ENCODE measurements around the gene ENPP1.
A peak's percentile ranks its signal among the peaks of the same experiment; 100 is the strongest.
"Not testable (repeated sequence)": the region's sequence is repeated elsewhere in the genome, so short reads cannot be mapped to it uniquely, and the experiment has no call there.

Gene ENPP1

DNA sequence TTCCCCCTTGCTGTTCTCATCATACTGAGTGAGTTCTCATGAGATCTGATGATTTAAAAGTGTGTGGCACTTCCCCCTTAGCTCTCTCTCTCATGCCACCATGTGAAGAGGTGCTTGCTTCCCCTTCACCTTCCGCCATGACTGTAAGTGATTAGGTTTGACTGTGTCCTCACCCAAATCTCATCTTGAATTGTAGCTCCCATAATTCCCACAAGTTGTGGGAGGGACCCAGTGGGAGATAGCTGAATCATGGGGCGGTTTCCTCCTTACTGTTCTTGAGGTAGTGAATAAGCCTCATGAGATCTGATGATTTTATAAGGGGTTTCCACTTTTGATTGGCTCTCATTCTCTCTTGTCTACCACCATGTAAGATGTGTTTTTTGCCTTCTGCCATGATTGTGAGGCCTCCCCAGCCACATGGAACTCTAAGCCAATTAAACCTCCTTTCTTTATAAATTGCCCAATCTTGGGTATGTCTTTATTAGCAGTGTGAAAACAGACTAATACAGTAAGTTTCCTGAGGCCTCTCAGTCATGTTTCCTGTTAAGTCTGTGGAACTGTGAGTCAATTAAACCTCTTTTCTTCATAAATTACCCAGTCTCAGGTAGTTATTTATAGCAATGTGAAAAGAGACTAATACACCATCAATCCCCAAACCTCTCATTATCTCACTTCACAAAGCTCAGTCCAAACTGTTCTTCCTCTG lies 108.4 kb downstream of the ENPP1 start:
- DNase-seq (ENCODE audit: low read depth) = not testable (repeated sequence)

DNA sequence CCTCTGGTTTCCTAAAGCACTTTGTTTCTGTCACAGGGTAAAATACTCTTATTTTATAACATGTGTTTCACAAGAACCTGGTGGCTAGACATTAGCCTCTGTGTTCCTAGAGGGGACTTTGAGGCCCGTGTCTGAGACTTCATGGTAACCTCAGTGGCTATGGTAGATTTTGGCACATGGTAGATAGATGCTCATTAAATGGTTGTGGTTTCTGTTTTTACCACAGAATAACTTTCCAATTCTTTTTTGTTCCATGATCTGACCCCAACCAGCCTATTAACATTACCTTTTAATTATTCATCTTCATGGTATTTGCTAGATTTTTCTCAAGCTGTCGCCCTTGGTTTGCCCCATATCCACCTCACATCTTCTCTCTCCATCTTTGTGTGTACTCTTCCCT lies 109.0 kb downstream of the ENPP1 start:
- no peak for DNase-seq (ENCODE audit: low read depth)

DNA sequence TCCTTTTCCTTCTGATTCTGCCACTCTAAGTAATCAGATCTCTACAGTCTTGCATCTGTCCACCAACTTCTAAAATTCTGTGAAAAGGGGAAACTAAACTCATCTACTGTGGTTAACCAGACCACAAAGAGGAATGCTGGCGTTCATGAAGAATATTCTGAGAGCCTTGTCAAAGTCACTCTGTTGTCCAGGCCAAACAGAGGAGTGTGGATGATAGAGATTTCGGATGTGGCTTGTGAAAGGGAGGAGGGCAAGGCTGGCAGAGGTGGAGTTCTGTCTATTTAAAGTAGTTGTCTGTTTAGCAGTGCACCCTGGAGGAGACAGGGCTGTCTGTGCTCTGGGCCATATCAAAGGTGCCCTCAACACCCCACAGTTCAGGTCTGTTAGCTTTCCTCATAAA lies 109.5 kb downstream of the ENPP1 start:
- no peak for DNase-seq (ENCODE audit: low read depth)

DNA sequence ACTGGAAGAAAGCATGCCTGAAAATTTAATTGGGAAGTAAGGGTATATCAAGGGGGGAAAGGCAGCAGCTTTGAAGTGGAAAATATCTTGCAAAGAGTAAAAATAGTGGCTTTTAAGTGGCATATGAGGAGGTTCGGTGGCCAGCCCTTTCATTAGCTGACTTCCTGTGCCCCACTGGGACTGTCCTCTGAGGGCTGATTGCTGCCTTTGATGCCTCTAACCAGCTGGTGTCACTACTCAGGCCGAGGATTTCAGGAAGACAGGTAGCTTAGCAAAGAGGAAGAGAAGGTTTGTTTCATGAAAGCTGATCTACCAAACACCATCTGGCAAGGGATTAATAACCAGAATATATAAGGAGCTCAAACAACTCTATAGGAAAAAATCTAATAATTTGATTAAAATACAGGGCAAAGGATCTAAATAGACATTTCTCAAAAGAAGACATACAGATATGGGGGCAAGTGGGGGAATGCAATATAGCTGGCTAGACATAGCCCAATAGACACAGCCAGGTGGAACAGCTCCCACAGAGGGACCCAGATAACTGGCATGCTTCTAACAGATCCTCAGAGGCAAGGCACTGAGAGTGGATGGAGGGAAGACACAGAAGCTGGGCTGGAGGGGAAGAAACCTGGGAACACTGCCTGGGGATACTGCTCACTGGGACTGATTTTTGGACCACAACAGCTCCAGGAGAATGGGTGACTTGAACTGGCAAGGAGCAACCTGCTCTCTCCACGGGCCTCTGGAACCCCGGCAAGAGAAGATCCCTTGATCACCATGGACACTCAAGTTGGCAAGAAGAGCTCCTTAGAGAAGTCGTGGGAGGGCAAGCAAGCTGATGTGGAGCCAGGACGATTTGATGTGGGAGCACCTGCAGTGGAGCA lies 110.2 kb downstream of the ENPP1 start:
- no peak for DNase-seq (ENCODE audit: low read depth)

DNA sequence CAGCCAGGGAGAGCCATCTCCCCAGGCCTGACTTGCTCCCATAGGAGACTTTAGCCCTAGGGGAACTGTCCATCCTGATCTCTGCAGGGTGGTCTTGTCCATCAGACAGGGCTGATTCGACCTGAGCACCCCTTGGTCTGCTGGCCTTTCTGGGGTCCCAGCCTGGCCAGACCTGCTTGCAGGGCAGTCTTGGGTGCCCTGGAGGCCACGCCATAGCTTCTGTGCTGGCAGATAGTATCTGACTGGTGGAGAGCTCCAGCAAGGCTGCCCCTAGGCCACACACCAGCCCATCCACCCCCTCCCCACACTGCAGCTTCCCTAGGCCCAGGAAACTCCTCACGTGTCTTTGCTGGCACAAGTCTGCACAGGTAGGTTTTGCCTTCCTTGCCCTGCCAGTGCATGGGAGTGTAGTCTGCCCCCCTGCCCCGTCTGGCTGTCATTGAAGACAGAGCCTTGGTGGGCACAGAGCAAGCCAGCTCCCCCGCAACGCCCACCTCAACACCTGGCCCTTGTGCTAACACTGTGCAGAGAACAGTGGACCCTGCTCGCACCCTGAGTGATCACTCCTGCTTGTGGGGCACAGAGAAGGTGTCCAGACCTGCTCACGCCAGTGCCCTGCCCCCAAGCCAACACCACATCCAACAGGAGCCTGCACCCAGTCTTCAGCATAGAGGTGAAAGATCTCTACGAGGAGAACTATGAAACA lies 111.0 kb downstream of the ENPP1 start:
- DNase-seq (ENCODE audit: low read depth) = no peak

DNA sequence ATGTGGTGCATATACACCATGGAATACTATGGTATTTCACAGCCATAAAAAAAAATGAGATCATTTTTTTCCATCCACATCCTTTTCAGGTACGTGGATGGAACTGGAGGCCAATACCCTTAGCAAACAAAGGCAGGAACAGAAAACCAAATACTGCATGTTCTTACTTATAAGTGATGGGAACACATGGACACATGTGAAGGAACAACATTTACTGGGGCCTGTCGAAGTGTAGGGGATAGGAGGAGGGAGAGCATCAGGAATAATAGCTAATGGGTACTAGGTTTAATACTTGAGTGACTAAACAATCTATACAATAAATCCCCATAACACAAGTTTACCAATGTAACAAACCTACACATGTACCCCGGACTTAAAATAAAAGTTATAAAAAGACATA lies 112.8 kb downstream of the ENPP1 start:
- no peak for DNase-seq (ENCODE audit: low read depth)

DNA sequence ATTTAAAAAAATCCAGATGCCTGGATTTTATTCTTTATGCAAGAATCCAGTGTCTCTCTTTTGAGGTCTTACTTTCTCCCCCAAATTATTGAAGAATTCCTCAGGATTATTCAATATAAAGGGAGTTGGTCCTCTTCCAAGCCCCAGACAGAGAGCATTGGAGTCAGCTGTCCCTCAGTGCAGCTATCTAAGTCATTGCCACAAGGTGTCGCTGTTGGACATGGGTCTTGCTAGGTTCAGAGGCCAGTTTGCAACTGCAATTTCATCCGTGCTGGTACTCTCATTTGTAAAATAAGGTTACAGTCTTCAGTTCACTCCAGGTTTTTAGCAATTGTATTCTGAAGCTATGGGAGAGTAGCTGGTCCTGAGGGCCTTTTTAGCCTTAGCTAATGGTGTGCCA lies 115.5 kb downstream of the ENPP1 start:
- DNase-seq (ENCODE audit: low read depth) = peak; percentile 41

DNA sequence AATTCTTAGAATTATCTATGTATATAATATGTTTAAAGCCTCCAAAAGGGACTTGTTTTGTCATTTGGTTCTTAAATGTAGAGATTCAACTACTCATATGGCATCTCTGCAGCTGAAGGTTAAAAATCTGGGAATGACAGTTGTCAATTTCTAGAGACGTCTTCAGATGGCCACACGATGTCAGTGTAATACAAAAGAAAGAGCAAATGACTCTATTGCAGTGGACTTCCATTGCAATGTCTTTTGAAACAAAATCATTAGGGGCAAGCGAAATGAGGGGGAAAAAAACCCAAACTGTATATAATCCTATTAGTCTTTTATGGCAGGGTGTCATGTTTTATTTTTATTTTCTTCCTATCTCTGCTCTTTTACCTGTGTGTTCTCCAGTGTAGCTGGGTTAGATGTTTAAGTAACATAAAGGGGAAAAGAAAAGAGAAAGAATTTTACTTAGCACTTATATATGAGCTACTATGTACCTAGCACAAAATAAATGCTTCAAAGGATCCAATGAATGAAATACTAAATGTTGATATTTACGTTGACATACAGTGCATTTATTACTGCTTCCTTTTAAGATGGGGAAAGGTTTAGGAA lies 117.2 kb downstream of the ENPP1 start:
- no peak for DNase-seq (ENCODE audit: low read depth)

DNA sequence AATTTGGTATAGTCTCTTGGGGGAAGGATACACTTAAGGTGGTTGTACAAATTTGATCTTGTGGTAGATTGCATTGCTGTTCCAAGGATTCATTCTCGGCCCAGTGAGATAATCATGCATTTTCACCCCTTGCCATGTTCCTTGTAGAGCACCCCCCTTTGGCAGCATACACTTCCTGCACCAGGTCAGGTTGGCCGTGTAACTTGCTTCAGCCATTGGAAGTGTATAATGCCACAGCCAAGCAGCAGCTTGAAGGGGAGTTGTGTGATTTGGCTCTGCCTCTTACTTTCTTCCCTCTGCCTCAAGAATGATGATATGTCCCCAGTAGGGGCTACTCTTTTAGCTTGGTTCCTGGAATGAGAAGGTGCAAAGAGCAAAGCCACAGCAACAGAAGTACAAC lies 121.4 kb downstream of the ENPP1 start:
- DNase-seq (ENCODE audit: low read depth) = no peak

DNA sequence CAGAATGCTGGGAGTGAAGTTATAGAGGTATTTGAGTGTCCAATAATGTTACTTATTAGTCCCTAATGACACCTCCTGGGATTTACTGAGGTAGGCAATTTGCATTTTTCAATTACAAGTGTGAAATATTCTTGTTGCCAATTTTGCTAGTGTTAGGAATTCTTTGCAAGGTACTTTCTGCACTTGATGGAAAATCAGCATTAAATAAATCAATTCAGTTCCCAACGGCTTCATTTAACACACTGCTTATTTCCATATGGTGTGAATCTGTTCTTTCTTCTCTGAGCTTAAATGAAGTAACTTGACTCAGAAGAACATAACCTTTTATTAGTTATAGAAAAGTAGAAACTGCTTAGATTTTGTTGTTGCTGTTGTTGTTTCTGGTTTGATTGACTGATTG lies 122.2 kb downstream of the ENPP1 start:
- DNase-seq (ENCODE audit: low read depth) = no peak

DNA sequence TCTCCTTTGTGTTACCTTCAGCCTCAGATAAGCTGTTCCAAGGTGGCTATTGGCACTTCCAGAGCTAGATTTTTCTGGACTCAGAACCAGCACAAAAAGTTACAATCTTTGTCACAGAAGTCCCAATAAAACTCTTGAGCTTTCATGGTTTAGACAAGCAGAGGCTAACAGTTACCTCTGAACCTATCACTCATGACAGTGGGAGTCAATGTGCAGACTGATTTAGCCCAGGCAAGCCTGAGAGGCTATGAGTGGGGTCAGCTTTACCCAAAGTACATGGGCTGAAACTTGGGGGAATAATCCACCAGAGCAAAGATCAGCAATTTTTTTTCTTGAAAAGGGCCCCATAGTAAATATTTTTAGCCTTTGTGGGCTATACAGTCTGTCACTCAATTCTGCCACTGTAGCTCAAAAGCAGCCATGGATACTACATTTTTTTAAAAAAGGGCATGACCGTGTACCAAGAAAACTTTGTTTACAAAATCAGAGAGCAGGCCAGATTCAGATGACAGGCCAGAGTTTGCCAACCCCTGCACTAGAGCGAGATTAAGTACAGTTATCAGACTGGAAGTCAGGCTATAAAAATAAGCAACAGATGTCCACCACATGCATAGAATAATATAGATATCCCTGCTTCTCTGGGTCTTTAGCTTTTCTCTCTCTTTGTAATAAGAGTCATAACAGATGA lies 123.4 kb downstream of the ENPP1 start:
- DNase-seq (ENCODE audit: low read depth) = no peak

DNA sequence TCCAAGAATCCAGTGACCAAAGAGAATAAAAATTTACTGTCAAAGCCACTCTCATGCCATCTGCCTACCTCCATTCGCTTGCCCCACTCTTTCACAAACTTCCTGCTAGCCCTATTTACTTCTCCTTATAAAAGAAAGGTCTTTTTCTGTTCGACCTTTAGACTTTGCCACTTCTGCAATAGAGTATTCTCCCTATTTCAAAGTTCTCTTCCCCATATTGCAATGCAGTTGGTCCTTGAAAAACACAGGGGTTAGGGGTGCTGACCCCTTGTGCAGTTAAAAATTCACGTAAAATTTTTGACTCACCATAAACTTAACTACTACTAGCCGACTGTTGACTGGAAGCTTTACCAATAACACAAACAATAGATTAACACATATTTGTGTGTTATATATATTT lies 128.3 kb downstream of the ENPP1 start:
- DNase-seq (ENCODE audit: low read depth) = no peak

DNA sequence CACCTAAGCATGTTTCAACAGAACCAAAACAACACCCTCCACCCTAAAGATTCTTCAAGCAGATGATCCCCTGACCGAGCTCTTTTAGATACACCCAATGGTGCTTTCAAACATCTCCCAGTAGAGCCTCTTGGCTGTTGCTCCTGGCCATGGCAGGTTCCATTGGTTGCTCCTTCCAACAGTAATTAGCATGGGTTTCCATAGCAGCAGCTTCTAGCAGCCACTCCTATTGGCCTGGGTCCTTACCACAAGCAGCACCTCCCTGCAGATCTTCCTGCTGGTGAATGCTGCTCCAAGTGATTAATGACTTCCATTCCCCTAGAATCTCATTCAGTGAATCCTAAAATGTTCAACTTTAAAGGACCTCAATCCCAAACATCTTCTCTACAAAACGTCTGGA lies 129.4 kb downstream of the ENPP1 start:
- no peak for DNase-seq (ENCODE audit: low read depth)

DNA sequence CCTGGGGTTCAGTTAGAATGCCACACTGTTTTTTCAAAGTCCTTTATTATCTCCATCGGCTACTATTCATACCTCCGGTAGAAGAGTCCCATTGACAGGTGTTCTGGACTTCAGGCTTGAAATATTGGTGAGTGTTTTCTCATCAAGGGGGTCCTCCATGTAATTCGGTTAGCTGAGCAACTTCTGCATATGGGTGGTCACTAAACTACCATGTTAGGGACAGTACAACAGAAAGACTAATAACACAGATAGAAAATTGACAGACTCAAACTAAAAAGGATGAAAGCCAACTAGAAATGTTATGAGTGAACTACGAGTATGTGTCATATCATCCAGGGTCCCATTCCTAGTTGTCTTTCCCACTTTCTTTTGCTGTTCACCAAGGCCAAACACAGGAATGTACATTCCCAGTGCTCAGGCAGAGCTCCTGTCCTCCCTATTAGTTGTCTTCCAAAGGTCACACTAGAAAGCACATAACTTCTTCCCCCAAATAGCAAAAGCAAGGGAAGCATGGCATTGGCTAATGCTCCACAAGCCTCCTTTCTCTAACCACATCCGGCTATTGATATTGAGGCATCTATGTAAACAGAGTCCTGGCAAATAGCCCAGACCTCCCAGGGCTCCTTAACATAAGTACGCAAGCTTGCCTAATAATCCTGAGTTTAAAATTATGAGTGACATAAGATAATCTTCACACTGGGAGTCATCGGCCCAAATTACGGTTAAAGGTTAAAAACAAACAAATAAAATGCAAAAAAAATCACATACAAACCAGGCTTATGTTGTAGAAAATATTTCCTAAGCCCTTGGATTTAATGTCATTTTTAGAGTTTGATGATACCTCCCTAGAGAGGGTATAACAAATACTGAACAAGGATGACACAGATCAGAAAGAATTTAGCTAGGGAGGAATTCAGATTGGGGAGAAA lies 130.1 kb downstream of the ENPP1 start:
- peak; percentile 78 for DNase-seq (ENCODE audit: low read depth)
